Measurements from ENCODE around the gene SELENOO.

Gene SELENOO

GRCh38 chr22:50222508-50222907 is 21.7 kb downstream of the SELENOO start:
- in situ Hi-C loops (cut with MboI; ENCODE audit: low pct_unique_long_range_greater_than_20kb, low sequenced_read_pairs) = no loop called here
- no peak for DNase-seq

GRCh38 chr22:50224071-50224470 is 23.3 kb downstream of the SELENOO start:
- no peak for DNase-seq
- in situ Hi-C loops (cut with MboI; ENCODE audit: low pct_unique_long_range_greater_than_20kb, low sequenced_read_pairs) = no loop called here

- in situ Hi-C loops (cut with MboI; ENCODE audit: low pct_unique_long_range_greater_than_20kb, low sequenced_read_pairs) = no loop called here
- DNase-seq = no peak
Observed at GRCh38 chr22:50225200-50225969, 24.6 kb downstream of the SELENOO start.

GRCh38 chr22:50226063-50226874 is 25.5 kb downstream of the SELENOO start:
- in situ Hi-C loops (cut with MboI; ENCODE audit: low pct_unique_long_range_greater_than_20kb, low sequenced_read_pairs) = no loop called here
- no peak for DNase-seq

GRCh38 chr22:50226875-50227165 is 26.0 kb downstream of the SELENOO start:
- no peak for DNase-seq
- in situ Hi-C loops (cut with MboI; ENCODE audit: low pct_unique_long_range_greater_than_20kb, low sequenced_read_pairs) = no loop called here

GRCh38 chr22:50227579-50228215 is 26.9 kb downstream of the SELENOO start:
- in situ Hi-C loops (cut with MboI; ENCODE audit: low pct_unique_long_range_greater_than_20kb, low sequenced_read_pairs) = no loop called here
- DNase-seq = no peak

- no peak for DNase-seq
- in situ Hi-C loops (cut with MboI; ENCODE audit: low pct_unique_long_range_greater_than_20kb, low sequenced_read_pairs) = no loop called here
Observed at GRCh38 chr22:50228366-50228765, 27.6 kb downstream of the SELENOO start.

- in situ Hi-C loops (cut with MboI; ENCODE audit: low pct_unique_long_range_greater_than_20kb, low sequenced_read_pairs) = no loop called here
Observed at GRCh38 chr22:50229370-50229769, 28.6 kb downstream of the SELENOO start.

GRCh38 chr22:50232481-50233151 is 31.8 kb downstream of the SELENOO start:
- in situ Hi-C loops (cut with MboI; ENCODE audit: low pct_unique_long_range_greater_than_20kb, low sequenced_read_pairs) = no loop called here
- no peak for DNase-seq

More at GRCh38 chr22:50229370-50229769, 28.6 kb downstream of the SELENOO start:
- no peak for DNase-seq

GRCh38 chr22:50233223-50233622 is 32.4 kb downstream of the SELENOO start:
- DNase-seq = no peak
- in situ Hi-C loops (cut with MboI; ENCODE audit: low pct_unique_long_range_greater_than_20kb, low sequenced_read_pairs) = no loop called here

- DNase-seq = peak; percentile 70
- in situ Hi-C loops (cut with MboI; ENCODE audit: low pct_unique_long_range_greater_than_20kb, low sequenced_read_pairs) = no loop called here
Observed at GRCh38 chr22:50236731-50237409, 36.1 kb downstream of the SELENOO start.

GRCh38 chr22:50238755-50239154 is 37.9 kb downstream of the SELENOO start:
- in situ Hi-C loops (cut with MboI; ENCODE audit: low pct_unique_long_range_greater_than_20kb, low sequenced_read_pairs) = no loop called here
- no peak for DNase-seq

GRCh38 chr22:50242406-50242949 is 41.7 kb downstream of the SELENOO start:
- no peak for DNase-seq
- in situ Hi-C loops (cut with MboI; ENCODE audit: low pct_unique_long_range_greater_than_20kb, low sequenced_read_pairs) = no loop called here

GRCh38 chr22:50243685-50244419 is 43.0 kb downstream of the SELENOO start:
- DNase-seq = no peak
- in situ Hi-C loops (cut with MboI; ENCODE audit: low pct_unique_long_range_greater_than_20kb, low sequenced_read_pairs) = no loop called here

- DNase-seq = peak; percentile 91
- in situ Hi-C loops (cut with MboI; ENCODE audit: low pct_unique_long_range_greater_than_20kb, low sequenced_read_pairs) = no loop called here
Observed at GRCh38 chr22:50244420-50245213, 43.8 kb downstream of the SELENOO start, which contains the start of gene TUBGCP6. TUBGCP6 (minus strand) TSS chr22:50245023; CDS start chr22:50244459, 564 bp downstream.

- in situ Hi-C loops (cut with MboI; ENCODE audit: low pct_unique_long_range_greater_than_20kb, low sequenced_read_pairs) = no loop called here
- no peak for DNase-seq
Observed at GRCh38 chr22:50245214-50246072, 44.6 kb downstream of the SELENOO start.

All from KBM-7 (cell line).